Left cardiac atrium (tissue), 4 donors: ENCODE measurements around the gene SIRT7. TPM values are rescaled to one million over a fixed set of nuclear protein-coding genes. Genes with fewer than 3 reads are reported as not detected.
"Not testable (repeated sequence)": the region's sequence is repeated elsewhere in the genome, so short reads cannot be mapped to it uniquely, and the experiment has no call there.

Source experiments
- ATAC-seq, 2 donors: fragments of 200-7000 bp; cut with Tn5 transposase; one replicate each; pipeline ENCODE4 v1.9.1; 2020; ENCODE audit warnings: mild to moderate bottlenecking in 2 of 2, moderate library complexity in 2 of 2
- DNase-seq: peaks from one replicate; pipeline ENCODE4 v3.0.0-alpha.2; 2020
- intact Hi-C, 2 donors: fragments of 100-400 bp; cut with DNase I; formaldehyde crosslinking; loops; one replicate each; pipeline versions ENCODE4 v1.14.1 to v1.15.1; 2022 to 2023
- total RNA-seq, 2 donors: library from RNA; stranded (reverse); fragmentation: NEBNext Ultra II Directional; extraction: Animal tissue kit (Norgen Biotek cat#: 25700); gene quantifications; one replicate each; pipeline ENCODE4 v1.2.1, GENCODE V29; 2021
- donor health status: DM: no; HTN: yes; CAD: no.
- donor health status: DM: no; HTN: yes; CAD: no; lungs with severe emphysema.
- donor health status: DM: yes; HTN: yes; CAD: no.
- donor health status: Dilated cardiomyopathy.

The SIRT7 gene
- total RNA-seq, 2 donors from 2014 or later, result 8.9 to 9.2 TPM

GRCh38 chr17:81956607-81957589 is 38.9 kb upstream of the SIRT7 start:
- DNase-seq (no peak), ATAC-seq (no peak)
- intact Hi-C loops, result loop anchor here (5.0 to 10.0 kb wide), 2 partner anchors 55 to 198 kb away; no protein-coding TSS in a partner anchor

GRCh38 chr17:81955756-81956544 is 38.0 kb upstream of the SIRT7 start:
- no peak for DNase-seq
- intact Hi-C loops, result loop anchor here (5.0 to 10.0 kb wide), 2 partner anchors 56 to 199 kb away; no protein-coding TSS in a partner anchor
- ATAC-seq, result no peak

GRCh38 chr17:81955058-81955681 is 37.2 kb upstream of the SIRT7 start:
- DNase-seq (no peak), ATAC-seq (no peak)
- intact Hi-C loops, result loop anchor here (5.0 to 10.0 kb wide), 2 partner anchors 57 to 200 kb away; no protein-coding TSS in a partner anchor

GRCh38 chr17:81954131-81955057 is 36.4 kb upstream of the SIRT7 start:
- ATAC-seq (no peak), DNase-seq (no peak)
- intact Hi-C loops, result loop anchor here (5.0 to 10.0 kb wide), 2 partner anchors 58 to 200 kb away; no protein-coding TSS in a partner anchor

GRCh38 chr17:81953443-81953842 is 35.5 kb upstream of the SIRT7 start:
- intact Hi-C loops, result loop anchor here in 1 of 2 donors (10.0 kb wide), 1 partner anchor 201 kb away; no protein-coding TSS in a partner anchor
- not testable (repeated sequence) for ATAC-seq, DNase-seq

GRCh38 chr17:81952792-81953228 is 34.8 kb upstream of the SIRT7 start:
- intact Hi-C loops, result loop anchor here in 1 of 2 donors (10.0 kb wide), 1 partner anchor 202 kb away; no protein-coding TSS in a partner anchor
- ATAC-seq, result no peak

GRCh38 chr17:81951785-81952684 is 34.1 kb upstream of the SIRT7 start:
- ATAC-seq (no peak), DNase-seq (no peak)
- intact Hi-C loops, result loop anchor here in 1 of 2 donors (10.0 kb wide), 1 partner anchor 203 kb away; no protein-coding TSS in a partner anchor

More at GRCh38 chr17:81952792-81953228, 34.8 kb upstream of the SIRT7 start:
- DNase-seq, result no peak

- intact Hi-C loops, result loop anchor here in 1 of 2 donors (10.0 kb wide), 1 partner anchor 204 kb away; no protein-coding TSS in a partner anchor
- DNase-seq (no peak), ATAC-seq (no peak)
Measured at GRCh38 chr17:81950501-81950900, 32.5 kb upstream of the SIRT7 start.

- no peak for ATAC-seq
- intact Hi-C loops, result no loop called here
- DNase-seq, result no peak
Measured at GRCh38 chr17:81948635-81949378, 30.8 kb upstream of the SIRT7 start.

- no peak for ATAC-seq
- no peak for DNase-seq
- intact Hi-C loops, result no loop called here
Measured at GRCh38 chr17:81947189-81947588, 29.2 kb upstream of the SIRT7 start, which contains the start of gene MYADML2. Gene MYADML2, minus strand, starts transcription at chr17:81947233. Its CDS starts 5,492 bp downstream, at chr17:81941741.

- no peak for ATAC-seq
Measured at GRCh38 chr17:81944858-81945257, 26.9 kb upstream of the SIRT7 start.

GRCh38 chr17:81942167-81942553 is 24.2 kb upstream of the SIRT7 start:
- ATAC-seq (no peak), DNase-seq (no peak)

More at GRCh38 chr17:81944858-81945257, 26.9 kb upstream of the SIRT7 start:
- no peak for DNase-seq
- intact Hi-C loops, result no loop called here

GRCh38 chr17:81941484-81942166 is 23.6 kb upstream of the SIRT7 start:
- DNase-seq (no peak), ATAC-seq (peak; percentile 19 to 29)
- intact Hi-C loops, result no loop called here

More at GRCh38 chr17:81942167-81942553, 24.2 kb upstream of the SIRT7 start:
- intact Hi-C loops, result no loop called here

GRCh38 chr17:81940538-81941483 is 22.8 kb upstream of the SIRT7 start:
- DNase-seq, result no peak
- intact Hi-C loops, result no loop called here
- no peak for ATAC-seq
